Thyroid gland (tissue), 4 donors: ENCODE results near the gene FRG1.
"Not testable (repeated sequence)": the region's sequence is repeated elsewhere in the genome, so short reads cannot be mapped to it uniquely, and the experiment has no call there.

Experiments used
- POLR2A ChIP-seq, 2 donors: fragments of 450-650 bp; IDR thresholded peaks; one replicate each; pipeline ENCODE4 v1.6.1; 2017; ENCODE audit warnings: antibody characterized with exemption in 2 of 2, mild to moderate bottlenecking in 2 of 2, moderate library complexity in 1 of 2
- TF ChIP-seq, protein P1 (sequence below), 6 experiments: fragments of 200-600 bp in 3 of 6; fragments of 450-650 bp in 3 of 6; sonication (generic) in 3 of 6; IDR thresholded peaks; one replicate each; pipeline ENCODE4 v1.5.1; 2016 to 2019; ENCODE audit warnings: antibody characterized with exemption in 6 of 6, mild to moderate bottlenecking in 2 of 6, inconsistent platforms in 1 of 6, moderate library complexity in 1 of 6

DNA sequence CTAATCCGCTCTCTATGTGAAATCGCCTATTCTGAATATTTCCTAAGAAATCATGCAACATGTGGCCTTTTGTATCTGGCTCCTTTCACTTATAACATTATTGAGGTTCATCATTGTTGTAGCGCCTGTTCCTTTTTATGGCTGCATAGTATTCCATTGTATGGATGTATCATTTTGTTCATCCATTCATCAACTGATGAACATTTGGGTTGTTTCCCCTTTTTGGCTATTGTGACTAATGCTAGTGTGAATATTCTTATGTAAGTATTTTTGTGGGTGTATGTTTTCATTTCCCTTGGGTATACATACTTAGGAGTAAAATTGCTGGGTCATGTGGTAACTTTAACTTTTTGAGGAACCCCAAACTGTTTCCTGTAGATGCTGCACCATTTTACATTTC is 1.7 kb downstream of the FRG1 start:
- not testable (repeated sequence) for TF ChIP-seq POLR2A (IDR thresholded peaks at IDR 0.05)
- TF ChIP-seq, protein P1, sequence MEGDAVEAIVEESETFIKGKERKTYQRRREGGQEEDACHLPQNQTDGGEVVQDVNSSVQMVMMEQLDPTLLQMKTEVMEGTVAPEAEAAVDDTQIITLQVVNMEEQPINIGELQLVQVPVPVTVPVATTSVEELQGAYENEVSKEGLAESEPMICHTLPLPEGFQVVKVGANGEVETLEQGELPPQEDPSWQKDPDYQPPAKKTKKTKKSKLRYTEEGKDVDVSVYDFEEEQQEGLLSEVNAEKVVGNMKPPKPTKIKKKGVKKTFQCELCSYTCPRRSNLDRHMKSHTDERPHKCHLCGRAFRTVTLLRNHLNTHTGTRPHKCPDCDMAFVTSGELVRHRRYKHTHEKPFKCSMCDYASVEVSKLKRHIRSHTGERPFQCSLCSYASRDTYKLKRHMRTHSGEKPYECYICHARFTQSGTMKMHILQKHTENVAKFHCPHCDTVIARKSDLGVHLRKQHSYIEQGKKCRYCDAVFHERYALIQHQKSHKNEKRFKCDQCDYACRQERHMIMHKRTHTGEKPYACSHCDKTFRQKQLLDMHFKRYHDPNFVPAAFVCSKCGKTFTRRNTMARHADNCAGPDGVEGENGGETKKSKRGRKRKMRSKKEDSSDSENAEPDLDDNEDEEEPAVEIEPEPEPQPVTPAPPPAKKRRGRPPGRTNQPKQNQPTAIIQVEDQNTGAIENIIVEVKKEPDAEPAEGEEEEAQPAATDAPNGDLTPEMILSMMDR (IDR thresholded peaks at IDR 0.05), result not testable (repeated sequence)
